ENCODE measurements around the gene ECD.
"Not testable (repeated sequence)": the region's sequence is repeated elsewhere in the genome, so short reads cannot be mapped to it uniquely, and the experiment has no call there.

The ECD gene

GRCh38 chr10:73159038-73159648, 8.7 kb downstream of the ECD start:
- DNase-seq (ENCODE audit: low read depth), result peak; percentile 42

GRCh38 chr10:73156054-73156453, 11.8 kb downstream of the ECD start:
- DNase-seq (ENCODE audit: low read depth), result no peak

- no peak for DNase-seq (ENCODE audit: low read depth)
Observed at GRCh38 chr10:73152009-73152408, 15.8 kb downstream of the ECD start.

GRCh38 chr10:73150633-73151413, 17.0 kb downstream of the ECD start:
- DNase-seq (ENCODE audit: low read depth), result not testable (repeated sequence)

GRCh38 chr10:73141603-73142002, 26.2 kb downstream of the ECD start:
- DNase-seq (ENCODE audit: low read depth), result no peak

GRCh38 chr10:73139251-73139650, 28.6 kb downstream of the ECD start:
- no peak for DNase-seq (ENCODE audit: low read depth)

- no peak for DNase-seq (ENCODE audit: low read depth)
Observed at GRCh38 chr10:73136627-73137026, 31.2 kb downstream of the ECD start.

- no peak for DNase-seq (ENCODE audit: low read depth)
Observed at GRCh38 chr10:73134727-73135126, 33.1 kb downstream of the ECD start.

- DNase-seq (ENCODE audit: low read depth), result no peak
Observed at GRCh38 chr10:73131913-73132686, 35.7 kb downstream of the ECD start.

GRCh38 chr10:73131301-73131700, 36.5 kb downstream of the ECD start:
- DNase-seq (ENCODE audit: low read depth), result no peak

- DNase-seq (ENCODE audit: low read depth), result no peak
Observed at GRCh38 chr10:73126343-73126742, 41.5 kb downstream of the ECD start.

GRCh38 chr10:73119952-73120351, 47.9 kb downstream of the ECD start:
- no peak for DNase-seq (ENCODE audit: low read depth)

- DNase-seq (ENCODE audit: low read depth), result no peak
Observed at GRCh38 chr10:73119457-73119856, 48.4 kb downstream of the ECD start.

- DNase-seq (ENCODE audit: low read depth), result no peak
Observed at GRCh38 chr10:73117976-73118743, 49.6 kb downstream of the ECD start.

- no peak for DNase-seq (ENCODE audit: low read depth)
Observed at GRCh38 chr10:73116017-73116416, 51.8 kb downstream of the ECD start.

- no peak for DNase-seq (ENCODE audit: low read depth)
Observed at GRCh38 chr10:73113551-73113950, 54.3 kb downstream of the ECD start.

- not testable (repeated sequence) for DNase-seq (ENCODE audit: low read depth)
Observed at GRCh38 chr10:73112032-73112431, 55.8 kb downstream of the ECD start.

- no peak for DNase-seq (ENCODE audit: low read depth)
Observed at GRCh38 chr10:73110345-73110849, 57.4 kb downstream of the ECD start, which contains the start of gene NUDT13. TSS of gene NUDT13 (plus strand) at chr10:73110455. CDS start at chr10:73114366, 3,911 bp downstream.

- not testable (repeated sequence) for DNase-seq (ENCODE audit: low read depth)
Observed at GRCh38 chr10:73109248-73109652, 58.6 kb downstream of the ECD start.

- DNase-seq (ENCODE audit: low read depth), result no peak
Observed at GRCh38 chr10:73106301-73106700, 61.5 kb downstream of the ECD start.

- no peak for DNase-seq (ENCODE audit: low read depth)
Observed at GRCh38 chr10:73099141-73099540, 68.7 kb downstream of the ECD start.

GRCh38 chr10:73097305-73097670, 70.5 kb downstream of the ECD start:
- DNase-seq (ENCODE audit: low read depth), result no peak

Measured in stimulated activated CD8-positive, alpha-beta memory T cell treated with anti-CD3 and anti-CD28 coated beads, Interleukin-12 subunit alpha, Interleukin-12 subunit beta, amount 100 ng/mL, for 1 hour (primary cell).